Effector CD8-positive, alpha-beta T cell (primary cell): Measurements from ENCODE around the gene WDR17.
A peak's percentile ranks its signal among the peaks of the same experiment; 100 is the strongest.

Experiments used
- DNase-seq: peaks from one replicate; lab custom pipeline; 2025; lab: John Stamatoyannopoulos, UW
- total RNA-seq, 4 experiments: gene quantifications; one replicate each; lab custom pipeline; 2026; lab: John Stamatoyannopoulos, UW

Gene WDR17
- total RNA-seq, result 0 to 0.78 (median 0.36) reads per million in 4 experiments

DNA sequence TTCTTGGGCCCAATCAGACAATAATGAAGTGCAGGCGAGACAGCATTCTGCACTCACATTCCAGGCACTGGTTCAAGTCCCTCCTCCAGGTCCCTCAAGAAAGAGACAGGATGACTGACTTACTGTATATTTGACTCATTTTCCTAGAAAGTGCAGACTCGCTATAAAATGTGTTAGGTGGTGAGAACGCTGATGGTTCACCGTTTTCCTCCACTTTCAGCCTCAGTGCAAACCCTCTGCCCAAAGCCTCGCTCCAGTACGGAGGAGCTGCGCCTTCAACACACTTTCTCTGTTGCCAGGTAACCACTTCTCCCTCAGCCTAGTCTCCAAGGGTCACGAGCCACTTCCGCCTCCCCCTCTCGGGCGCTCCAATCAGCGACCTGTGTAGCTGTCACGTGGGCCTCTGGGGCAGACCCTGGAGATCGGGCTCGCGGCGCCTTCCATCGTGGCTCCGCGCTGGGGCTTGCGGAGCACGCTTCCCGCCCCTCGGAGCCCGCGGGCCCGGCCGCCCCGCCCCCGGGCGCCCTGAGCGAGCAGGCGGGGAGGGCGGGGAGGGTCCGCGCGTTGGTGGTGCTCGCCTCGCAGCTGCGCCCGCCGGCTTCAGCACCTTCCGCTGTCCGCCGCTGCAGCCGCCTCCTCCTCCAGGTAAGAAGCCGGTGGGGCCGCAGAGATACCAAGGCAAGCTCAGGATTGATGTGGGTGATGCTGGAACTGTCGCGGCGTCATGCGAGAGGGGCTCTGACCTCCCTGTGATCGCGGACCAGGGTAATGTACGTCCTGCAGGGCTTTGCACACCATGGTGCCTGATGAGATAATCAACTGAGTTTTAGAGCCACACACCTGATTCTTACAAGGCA, at the start of gene WDR17:
TSS of gene WDR17 (plus strand) at position 407 of the 857 bp plus-strand sequence. CDS start 45,740 bp downstream, outside the sequence.
- peak; percentile 60 for DNase-seq

DNA sequence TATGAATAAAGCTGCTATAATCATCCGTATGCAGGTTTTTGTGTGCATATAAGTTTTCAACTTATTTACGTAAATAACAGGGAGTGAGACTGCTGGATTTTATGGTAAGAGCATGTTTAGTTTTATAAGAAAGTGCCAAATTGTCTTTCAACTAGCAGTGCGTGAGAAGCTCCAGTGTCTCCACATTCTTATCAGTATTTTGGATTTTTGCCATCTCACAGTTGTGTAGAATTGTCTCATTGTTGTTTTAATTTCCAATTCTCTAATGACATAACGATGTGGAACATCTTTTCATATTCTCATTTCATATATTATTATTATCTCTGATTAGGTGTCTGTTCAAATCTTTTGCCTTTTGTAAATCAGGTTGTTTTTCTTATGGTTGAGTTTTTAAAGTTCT, 49.0 kb upstream of the WDR17 start:
- DNase-seq, result no peak

DNA sequence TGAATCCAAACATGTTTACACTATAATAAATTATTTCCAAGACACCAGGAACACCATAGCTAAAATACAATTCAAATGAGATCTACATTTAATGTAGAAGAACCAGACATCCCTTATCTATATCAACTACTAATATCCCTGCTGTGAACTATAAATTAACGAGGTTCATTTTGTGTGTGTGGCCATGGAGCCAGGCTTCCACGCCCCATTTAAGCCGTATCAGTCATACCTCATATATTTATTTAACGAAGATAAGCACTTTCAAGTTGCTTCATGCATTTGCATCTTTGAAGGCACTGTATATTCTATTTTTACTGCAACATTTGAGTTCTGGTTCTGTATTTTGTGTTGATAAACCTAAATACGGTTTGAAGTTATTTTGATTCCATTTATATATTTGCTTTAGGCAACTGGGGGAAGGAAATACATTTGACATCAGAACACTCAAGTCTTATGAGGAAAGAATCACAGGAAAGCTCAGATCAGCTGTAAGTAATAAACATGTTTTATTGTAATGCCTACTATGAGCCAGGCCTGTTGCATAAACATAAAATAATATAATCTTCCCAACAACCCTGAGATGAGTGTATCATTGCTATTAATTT, 45.1 kb upstream of the WDR17 start:
- no peak for DNase-seq

DNA sequence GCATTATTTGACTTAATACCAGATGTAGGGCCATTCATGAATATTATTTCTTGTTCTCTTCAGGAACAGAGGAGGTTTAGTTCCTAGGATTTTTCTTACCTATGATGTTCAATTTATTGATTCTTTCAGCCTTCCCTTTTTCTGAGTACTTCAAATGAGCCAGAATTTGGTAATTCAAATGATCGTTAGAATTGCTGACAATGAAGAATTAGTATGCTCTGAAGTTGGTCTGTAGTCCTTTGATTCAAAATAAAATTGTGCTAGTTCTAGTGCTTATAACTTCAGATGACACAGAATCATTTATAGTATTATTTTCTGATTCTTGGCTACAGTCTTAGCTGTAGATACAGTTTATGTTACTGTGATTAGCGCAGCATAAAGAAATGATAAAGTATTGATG, 35.2 kb upstream of the WDR17 start:
- no peak for DNase-seq

DNA sequence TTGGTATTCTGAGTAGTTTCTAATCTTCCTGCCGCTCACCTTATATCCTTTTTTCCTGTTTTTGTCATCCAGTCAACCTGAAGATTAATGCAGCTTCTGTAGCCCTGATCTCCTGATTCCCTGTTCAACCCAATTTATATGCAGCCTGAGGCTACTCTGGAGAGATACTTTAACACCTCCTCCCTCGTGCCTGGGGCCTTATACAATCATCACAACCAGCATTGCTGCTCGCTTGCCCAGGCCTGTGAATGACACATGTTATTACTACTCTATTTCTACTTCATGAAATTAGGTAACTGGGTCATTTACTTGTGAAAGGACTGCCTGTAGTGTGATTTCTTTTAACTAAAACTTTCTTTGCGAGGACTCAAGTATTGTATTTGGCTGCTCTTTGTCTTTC, 33.7 kb upstream of the WDR17 start:
- DNase-seq, result no peak

DNA sequence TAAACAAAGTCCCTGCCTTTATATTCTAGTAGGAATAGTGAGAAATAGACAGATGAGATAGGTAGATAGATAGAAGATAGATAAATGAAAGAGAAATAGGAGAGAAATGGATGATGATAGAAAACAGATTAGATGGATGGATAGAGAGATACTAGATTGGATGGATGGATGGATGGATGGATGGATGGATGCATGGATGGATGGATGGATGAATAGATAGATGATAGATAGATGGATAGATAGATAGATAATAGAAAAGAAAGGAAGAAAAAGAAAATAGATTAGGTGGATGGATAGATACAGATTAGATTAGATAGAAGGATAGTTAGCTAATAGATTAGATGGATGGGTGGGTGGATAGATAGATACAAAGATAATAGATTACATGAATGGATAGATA, 33.2 kb upstream of the WDR17 start:
- DNase-seq, result no peak

DNA sequence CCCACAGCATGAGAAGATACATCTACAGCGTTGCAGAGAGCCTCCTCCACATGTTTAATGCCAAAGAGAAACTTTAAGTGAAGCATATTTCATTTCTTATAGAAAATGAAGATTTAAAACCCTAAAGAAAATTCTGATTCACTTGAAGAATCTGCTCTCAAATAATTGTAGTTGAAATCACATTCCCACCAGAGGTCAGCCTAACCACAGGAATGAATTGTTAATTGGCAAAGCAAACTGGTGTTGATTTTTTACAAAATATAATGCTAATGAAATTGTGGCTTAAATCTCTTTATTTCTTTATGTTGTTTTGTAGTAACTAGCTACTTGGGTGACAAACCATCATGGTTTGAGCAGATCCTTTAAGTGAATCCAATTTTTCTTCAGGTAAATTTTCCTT, 31.1 kb upstream of the WDR17 start:
- DNase-seq, result no peak

DNA sequence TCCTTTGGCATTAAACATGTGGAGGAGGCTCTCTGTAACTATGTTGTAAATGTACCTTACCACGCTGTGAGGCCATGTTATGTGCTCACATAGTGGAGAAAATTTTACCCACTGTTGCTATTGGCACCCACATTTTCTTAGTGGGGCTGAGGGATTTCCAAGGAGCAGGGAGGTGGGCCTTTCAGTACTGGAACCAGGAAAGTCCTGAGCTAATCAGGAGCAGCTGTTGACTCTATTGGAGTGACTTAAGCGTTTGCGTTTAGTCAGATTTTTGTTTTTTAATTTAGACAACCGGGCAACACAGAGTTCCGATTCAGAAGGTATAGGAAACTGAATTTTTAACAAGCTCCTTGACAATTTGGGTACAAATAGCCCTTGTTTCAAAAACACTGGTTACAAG, 30.7 kb upstream of the WDR17 start:
- no peak for DNase-seq

DNA sequence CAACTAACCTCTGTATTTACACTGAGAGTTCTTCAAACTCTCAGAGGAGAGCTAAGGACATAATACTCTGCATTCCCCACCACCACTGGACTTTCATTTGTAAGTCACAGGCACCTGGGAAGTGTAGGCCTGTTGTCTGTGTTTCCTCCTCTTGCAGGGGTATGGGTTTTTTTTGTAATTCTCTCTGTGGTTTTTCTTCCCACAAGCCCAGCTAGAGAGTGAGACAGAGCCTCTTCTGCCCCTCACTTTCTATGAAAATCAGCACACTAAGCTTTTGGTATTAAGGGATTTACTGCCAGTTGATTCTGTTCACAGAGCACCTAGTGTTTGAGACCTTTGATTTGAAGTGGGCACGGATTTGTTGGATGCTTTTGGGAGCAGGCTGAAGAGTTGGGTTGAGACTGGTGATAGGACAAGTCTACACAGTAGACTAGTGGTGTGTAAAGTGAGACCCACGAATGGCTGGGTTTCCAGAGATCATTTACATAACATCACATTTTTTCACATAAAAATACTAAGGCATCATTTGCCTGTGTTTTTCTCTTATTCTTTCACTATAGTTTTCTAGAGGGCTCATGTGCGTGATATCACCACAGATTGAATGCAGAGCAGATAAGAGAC, 28.9 kb upstream of the WDR17 start:
- no peak for DNase-seq

DNA sequence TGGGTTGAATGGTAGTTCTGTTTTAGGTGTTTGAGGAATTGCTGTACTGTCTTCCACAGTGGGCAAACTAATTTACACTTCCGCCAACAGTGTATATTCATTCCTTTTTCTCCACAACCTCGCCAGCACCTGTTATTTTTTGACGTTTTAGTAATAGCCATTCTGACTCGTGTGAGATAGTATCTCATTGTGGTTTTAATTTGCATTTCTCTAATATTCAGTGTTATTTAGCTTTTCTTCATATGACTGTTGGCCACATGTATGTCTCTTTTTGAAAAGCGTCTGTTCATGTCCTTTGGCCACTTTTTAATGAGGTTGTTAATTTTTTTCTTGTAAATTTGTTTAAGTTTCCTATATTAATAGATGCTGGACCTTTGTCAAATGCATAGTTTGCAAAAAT, 26.9 kb upstream of the WDR17 start:
- no peak for DNase-seq

DNA sequence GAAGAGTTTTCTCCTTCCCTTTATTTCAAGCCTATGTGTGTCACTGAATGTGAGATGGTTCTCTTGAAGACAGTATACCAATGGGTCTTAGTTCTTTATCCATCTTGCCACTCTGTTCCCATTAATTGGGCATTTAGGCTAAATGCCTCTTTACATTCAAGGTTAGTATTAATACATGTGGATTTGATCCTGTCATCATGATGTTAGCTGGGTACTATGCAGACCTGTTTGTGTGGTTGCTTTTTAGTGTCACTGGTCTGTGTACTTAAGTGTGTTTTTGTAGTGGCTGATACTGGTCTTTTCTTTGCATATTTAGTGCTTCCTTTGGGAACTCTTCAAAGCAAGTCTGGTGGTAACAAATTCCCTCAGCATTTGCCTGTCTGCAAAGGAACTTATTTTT, 23.4 kb upstream of the WDR17 start:
- DNase-seq, result no peak

DNA sequence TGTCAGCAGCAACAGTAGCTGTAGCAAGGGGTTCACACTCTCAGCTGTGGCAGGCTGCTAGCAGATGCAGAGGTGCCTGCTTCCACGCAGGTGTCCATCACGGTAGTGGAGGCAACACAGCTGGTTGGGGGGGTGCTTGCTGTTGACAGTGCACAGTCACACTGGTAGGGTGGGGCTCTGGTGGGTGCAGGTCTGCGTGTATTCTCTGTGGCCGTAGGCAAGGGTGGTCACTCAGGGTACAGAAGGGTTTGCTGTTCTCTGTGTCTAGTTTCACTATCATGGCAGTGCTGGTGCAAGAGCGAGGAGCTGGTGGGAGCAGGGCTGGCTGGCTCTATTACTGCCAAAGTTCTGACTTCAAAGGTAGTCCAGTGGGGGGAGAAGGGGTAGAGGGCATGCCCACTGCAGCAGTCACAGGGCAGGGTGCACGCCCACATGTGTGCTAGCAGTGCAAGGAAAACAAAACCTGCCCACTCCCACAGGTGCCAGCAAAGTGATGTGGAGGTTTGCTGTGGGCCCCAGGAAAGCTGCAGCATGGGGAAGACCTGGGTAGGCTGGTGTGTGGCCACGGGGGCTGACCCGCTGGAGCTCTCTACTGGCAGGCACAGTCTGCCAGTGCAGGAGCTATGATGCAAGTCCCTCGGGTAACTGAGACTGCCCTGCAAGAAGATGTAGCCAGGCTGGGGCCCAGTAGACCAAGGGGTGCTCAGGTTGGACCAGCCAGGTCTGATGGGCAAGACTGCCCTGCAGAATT, 21.6 kb upstream of the WDR17 start:
- DNase-seq, result no peak

DNA sequence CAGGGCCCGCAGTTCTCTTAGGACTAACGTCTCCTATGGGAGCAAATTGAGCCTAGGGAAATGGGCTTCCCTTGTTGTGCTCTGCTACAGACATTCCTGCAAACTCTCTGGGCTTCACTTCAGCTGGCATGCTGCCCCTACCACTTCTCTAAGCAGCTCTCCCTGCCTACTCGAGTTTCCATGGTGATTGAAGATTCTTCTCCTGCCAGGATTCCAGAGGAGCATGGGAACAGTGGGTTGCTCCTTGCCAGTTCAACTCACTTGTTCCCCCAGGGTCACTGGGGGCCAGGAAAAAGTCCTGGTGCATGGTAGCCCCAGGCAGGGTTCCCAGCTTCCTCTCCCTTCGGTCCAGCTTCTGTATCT, 21.1 kb upstream of the WDR17 start:
- no peak for DNase-seq

DNA sequence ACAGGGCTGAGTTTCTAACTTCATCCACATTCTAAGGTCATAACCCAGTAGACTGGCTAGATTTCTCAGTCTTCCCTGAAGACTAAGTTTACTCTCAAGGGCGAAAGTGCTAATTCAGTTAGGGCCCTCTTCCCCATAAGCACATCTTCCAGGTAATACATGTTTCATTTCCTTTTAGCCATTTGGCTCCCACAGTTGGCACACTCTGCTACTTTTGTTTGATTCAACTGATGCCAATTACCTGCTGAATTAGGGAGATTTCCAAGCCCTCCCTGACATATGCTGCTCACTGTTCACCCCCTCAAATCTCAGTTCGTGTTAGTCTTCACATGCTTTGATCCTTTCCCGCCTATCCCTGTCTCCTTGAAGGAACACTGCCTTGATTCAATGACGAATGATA, 17.0 kb upstream of the WDR17 start:
- no peak for DNase-seq

DNA sequence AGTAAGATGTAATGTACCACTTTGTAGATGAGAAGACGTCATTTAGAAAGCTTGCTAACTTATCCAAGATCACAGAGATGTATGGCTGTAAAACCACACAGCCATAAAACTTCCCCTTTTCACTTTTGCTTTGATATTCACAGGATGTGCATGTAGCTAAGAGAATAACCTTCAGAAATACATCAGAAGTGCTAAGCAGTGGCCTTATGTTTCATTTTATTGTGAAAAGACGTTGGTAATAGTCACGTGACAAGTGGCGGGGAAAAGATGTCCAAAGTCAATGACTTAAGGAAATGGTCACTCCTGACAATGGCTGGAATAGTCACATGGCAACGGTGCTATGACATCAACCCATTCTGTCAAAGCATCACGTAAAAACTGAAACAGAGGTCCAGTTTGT, 12.9 kb upstream of the WDR17 start:
- DNase-seq, result no peak

DNA sequence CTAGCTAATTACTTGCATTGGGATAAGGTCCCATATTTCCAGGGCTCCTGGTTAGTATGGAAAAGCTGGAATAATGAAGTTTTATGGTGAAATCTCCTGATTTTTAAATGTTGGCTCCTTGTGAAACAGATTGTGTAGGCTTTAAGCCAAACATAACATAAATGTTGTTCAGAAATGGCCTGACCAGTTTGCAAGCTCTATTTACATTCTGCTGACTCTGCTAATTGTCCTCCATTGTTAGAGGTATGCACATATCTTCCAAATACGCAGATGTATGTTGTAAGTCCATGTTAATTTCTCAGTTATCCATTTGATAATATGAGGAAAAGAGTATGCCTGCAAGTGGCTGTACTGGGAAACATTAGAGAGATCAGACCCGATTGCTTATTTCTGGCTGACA, 11.9 kb upstream of the WDR17 start:
- no peak for DNase-seq

DNA sequence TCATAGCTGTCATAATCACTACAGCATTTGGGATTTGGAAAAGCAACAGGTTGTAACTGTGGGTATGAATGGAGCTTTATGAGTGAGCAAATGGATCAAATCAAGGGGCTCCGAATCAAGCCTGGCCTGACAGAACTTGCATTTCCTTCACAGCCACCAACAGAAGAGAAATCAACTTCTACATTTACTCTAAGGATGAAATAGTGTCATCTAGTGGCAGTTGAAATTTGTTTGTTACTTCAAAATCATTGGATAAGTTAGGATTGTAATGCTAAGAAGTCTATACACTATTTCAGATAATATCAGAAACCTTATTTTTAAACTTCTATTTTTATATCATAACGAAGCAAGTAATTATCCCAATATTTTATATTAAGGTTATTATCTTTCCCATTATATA, 10.7 kb upstream of the WDR17 start:
- no peak for DNase-seq

DNA sequence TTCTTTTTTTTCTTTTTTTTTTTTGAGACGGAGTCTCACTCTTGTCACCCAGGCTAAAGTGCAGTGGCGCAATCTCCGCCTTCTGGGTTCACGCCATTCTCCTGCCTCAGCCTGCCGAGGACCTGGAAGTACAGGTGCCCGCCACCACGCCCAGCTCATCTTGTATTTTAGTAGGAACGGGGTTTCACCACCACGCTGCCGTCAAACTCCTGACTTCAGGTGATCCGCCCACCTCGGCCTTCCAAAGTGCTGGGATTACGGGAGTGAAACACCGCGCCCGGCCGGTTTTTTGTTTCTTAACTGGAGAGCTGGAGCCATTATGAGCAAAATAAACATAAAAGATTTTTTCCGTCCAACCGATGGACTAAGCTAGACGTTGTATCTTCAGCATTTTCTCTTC, 1.9 kb upstream of the WDR17 start:
- no peak for DNase-seq

DNA sequence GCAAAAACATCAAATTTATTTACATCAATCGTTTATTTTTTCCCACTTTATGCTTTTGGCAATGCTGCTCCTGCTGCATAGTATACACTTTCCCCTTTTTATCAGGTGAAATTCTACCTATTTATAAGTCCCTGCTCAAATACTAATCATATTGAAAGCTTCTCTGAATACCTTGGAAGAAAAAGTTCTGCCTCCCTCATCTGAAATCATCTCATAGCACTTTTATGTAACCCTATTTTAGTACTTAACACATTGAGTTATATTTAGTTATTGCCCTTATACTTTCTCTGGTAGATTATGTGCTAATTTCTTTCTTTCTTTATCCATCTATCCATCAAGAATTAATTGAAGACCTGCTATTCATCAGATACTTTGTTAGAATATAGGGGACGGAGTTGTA, 1.1 kb upstream of the WDR17 start:
- no peak for DNase-seq

DNA sequence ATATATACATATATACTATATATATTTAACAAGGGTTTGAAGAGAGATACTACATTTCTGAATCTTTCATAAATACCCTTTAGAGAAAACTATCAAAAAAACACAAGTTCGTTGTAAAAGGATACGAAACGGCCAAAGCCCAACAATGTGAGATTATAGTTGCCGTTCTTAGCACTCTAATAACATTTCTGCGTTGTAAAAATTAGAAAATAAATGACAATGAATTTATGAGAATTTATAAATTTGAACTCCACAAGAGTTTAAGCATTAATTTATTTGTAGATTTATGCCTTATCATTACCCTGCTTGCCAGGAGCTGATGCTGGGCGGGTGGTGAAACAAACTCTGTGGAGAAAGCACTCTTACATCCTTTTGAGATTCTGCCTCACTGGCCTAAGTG, 1.1 kb downstream of the WDR17 start:
- DNase-seq, result no peak

DNA sequence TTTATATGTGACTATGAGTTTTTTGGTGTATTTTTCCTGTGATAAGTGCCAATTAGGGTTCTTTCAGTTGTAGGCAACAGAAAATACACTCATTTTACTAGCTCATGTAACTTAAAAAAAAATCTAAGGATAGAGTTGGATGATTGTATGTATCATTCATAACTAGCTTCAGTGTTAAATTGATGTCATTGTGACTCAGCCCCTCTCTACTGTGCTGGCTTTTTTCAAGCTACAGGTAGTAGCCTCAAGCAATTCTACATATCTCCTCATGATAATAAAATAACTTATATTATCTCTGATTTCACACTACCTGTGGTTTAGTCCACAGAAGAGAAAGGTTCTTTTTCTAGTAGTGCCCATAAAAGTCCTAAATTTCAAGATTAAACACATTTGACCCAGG, 11.9 kb downstream of the WDR17 start:
- DNase-seq, result no peak

DNA sequence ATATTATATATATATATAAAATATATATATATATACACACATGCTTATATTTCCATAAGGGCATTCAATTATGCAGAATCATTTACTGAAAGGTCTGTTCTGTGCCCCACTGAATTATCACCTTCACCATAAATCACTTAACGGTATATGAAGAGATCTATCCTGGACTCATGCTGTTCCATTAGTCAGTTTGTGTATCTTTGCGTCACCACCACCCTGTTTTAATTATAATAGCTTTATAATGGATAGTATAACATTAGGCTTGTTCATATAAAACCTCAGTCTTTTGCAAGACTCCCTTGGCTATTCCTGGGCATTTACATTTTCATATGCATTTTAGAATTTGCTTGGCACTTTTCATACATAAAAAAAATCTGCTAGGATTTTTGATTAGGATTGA, 19.1 kb downstream of the WDR17 start:
- no peak for DNase-seq

DNA sequence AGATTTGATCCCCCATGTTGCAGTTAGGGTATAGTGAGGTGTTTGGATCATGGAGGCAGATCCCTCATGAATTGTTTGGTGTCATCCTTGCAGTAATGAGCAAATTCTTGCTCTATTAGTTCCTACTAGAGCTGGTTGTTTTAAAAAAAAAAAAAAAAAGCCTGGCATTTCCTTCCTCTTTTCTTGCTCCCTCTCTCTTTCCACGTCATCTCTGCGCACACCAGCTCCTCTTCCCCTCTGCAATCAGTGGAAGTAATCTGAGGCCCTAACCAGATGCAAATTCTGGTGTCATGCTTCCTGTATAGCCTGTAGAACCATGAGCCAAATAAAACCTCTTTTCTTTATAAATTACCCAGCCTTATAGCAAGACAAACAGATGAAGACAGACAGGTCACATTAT, 24.5 kb downstream of the WDR17 start:
- DNase-seq, result no peak
